DND-41 (cell line): Measurements from ENCODE around the gene FAT1.

ENCODE experiments used
- CTCF ChIP-seq: IDR thresholded peaks from 2 replicates; pipeline ENCODE4 v1.5.1; 2012; ENCODE audit warnings: borderline replicate concordance, low read length, moderate library complexity, mild to moderate bottlenecking; ENCODE audit not compliant: poor library complexity, severe bottlenecking; ENCODE audit errors: extremely low read depth
- EZH2 ChIP-seq: IDR thresholded peaks from 3 replicates; pipeline ENCODE4 v1.6.1; 2012; ENCODE audit warnings: borderline replicate concordance, low read depth, mild to moderate bottlenecking, moderate library complexity, low read length, inconsistent platforms; ENCODE audit not compliant: severe bottlenecking

GRCh38 chr4:186755550-186756519, 32.2 kb upstream of the FAT1 start:
- no peak for TF ChIP-seq CTCF
- no peak for TF ChIP-seq EZH2
